GF-D8 (cell line): ENCODE data around the gene SMYD3.
"Not testable (repeated sequence)": the region's sequence is repeated elsewhere in the genome, so short reads cannot be mapped to it uniquely, and the experiment has no call there.

Experiments used
- DNase-seq: peaks from one replicate; lab custom pipeline; 2025; lab: John Stamatoyannopoulos, UW

Gene SMYD3

GRCh38 chr1:245718123-245718522 is 789.0 kb downstream of the SMYD3 start:
- no peak for DNase-seq

DNA sequence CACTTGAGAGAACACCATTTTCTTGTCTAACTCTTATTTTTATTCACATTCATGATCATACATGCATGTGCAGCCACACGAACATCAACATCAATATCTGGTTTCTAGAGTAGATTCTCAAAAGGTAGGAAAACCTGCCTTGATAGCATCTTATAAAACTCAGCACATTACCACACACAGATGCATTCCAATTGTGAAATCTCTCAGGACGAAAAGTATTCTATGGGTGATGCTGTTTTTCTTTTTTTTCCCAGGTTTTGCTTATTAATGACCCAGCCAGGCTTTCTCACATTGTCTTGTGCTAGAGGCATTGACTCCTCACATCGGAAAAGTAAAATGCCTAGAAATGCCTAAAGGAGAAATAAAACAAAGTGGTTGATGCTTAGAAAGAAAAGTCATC is 789.5 kb downstream of the SMYD3 start:
- DNase-seq = no peak

- DNase-seq = no peak
These were observed 790.5 kb downstream of the SMYD3 start for GRCh38 chr1:245716561-245716960.

- DNase-seq = no peak
These were observed 791.1 kb downstream of the SMYD3 start for GRCh38 chr1:245715970-245716369.

GRCh38 chr1:245715291-245715701 is 791.8 kb downstream of the SMYD3 start:
- DNase-seq = no peak

DNA sequence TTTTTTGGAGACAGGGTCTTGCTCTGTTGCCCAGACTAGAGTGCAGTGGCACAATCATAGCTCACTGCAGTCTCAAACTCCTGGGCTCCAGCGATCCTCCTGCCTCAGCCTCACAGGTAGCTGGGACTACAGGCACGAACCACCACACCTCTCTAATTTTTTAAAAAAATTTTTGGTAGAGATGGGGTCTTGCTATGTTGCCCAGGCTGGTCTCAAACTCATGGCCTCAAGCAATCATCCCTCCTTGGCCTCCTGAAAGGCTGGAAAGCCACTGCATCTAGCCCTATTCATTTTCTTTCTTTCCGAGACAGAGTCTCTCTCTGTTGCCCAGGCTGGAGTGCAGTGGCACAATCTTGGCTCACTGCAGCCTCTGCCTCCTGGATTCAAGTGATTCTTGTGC is 793.1 kb downstream of the SMYD3 start:
- not testable (repeated sequence) for DNase-seq

- DNase-seq = no peak
These were observed 795.8 kb downstream of the SMYD3 start for GRCh38 chr1:245710961-245711903.

GRCh38 chr1:245707941-245708340 is 799.1 kb downstream of the SMYD3 start:
- DNase-seq = no peak

DNA sequence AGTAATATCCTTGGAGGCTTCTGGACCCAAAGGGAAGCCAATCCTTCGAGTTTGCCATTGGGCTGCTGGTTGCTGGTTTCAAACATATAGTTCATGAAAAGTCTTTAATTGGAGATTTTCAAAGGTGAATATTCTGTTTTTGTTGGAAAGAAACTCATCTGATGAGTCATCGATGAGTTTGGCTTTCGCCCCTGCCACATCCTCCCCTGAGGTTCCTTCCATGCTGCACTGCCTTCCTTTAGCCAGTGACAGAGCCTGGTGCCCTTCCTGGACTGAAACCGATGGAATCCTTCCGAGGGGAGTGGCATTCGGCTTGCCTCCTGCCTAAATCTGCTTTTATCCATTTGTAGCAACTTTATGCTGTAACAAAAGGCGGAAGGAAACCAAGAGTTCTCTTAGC is 802.3 kb downstream of the SMYD3 start:
- DNase-seq = no peak

- DNase-seq = no peak
These were observed 802.7 kb downstream of the SMYD3 start for GRCh38 chr1:245704341-245704740.

DNA sequence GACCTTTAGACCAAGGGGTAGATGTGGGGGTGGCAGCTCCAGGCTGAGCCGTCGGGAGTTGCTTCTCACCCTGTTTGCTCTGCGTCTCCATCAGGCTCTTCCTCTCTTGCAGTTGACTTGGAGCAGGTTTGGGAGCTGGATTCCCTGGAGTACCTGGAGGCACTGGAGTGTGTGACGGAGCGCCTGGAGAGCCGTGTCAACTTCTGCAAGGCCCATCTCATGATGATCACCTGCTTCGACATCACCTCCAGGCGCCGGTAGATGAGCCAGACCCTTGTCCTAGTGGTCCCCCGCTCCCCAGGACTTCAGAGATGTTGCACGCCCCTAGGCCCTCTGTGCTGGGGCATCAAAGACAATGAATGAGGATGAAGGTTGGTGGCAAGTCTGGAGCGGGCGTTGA is 804.7 kb downstream of the SMYD3 start:
- no peak for DNase-seq

DNA sequence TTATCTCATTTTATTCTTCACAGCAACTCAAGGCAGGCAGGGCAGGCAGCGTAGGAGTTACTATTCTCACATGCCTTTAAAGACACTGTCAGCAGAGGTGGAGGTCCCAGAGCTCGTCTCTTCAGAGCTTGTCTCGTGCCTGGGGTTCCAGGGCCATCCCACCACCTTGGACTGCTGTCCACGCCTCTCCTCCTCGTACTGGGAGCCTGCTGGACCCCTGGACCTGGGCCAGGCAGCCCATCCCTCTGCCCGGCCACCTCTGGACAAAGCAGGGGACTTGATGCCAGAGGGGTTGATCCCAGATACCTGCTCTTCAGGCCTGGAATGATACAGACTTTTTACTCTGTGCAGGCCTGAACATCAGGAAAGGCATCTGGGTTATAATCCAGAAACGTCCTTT is 805.4 kb downstream of the SMYD3 start:
- DNase-seq = no peak

- no peak for DNase-seq
These were observed 806.4 kb downstream of the SMYD3 start for GRCh38 chr1:245700631-245701030.
